ENCODE results near the gene SASH3.

GRCh38 chrX:129793604-129794191, 13.9 kb downstream of the SASH3 start:
- TF ChIP-seq KDM1A (IDR thresholded peaks at IDR 0.05; ENCODE audit: low read depth) (no peak), RCOR1 (IDR thresholded peaks at IDR 0.05; ENCODE audit: low read depth, low read length) (no peak), CHD4 (IDR thresholded peaks at IDR 0.05; ENCODE audit: borderline replicate concordance) (no peak), E2F6 (IDR thresholded peaks at IDR 0.05; ENCODE audit: borderline replicate concordance, low read depth) (no peak), FOXS1 (CRISPR knock-in tag; IDR thresholded peaks at IDR 0.05) (no peak), SREBF2 (IDR thresholded peaks at IDR 0.05) (no peak), POLR2AphosphoS2 (conservative IDR thresholded peaks at IDR 0.05; ENCODE audit: low read length) (no peak)
- TF ChIP-seq, protein P1, sequence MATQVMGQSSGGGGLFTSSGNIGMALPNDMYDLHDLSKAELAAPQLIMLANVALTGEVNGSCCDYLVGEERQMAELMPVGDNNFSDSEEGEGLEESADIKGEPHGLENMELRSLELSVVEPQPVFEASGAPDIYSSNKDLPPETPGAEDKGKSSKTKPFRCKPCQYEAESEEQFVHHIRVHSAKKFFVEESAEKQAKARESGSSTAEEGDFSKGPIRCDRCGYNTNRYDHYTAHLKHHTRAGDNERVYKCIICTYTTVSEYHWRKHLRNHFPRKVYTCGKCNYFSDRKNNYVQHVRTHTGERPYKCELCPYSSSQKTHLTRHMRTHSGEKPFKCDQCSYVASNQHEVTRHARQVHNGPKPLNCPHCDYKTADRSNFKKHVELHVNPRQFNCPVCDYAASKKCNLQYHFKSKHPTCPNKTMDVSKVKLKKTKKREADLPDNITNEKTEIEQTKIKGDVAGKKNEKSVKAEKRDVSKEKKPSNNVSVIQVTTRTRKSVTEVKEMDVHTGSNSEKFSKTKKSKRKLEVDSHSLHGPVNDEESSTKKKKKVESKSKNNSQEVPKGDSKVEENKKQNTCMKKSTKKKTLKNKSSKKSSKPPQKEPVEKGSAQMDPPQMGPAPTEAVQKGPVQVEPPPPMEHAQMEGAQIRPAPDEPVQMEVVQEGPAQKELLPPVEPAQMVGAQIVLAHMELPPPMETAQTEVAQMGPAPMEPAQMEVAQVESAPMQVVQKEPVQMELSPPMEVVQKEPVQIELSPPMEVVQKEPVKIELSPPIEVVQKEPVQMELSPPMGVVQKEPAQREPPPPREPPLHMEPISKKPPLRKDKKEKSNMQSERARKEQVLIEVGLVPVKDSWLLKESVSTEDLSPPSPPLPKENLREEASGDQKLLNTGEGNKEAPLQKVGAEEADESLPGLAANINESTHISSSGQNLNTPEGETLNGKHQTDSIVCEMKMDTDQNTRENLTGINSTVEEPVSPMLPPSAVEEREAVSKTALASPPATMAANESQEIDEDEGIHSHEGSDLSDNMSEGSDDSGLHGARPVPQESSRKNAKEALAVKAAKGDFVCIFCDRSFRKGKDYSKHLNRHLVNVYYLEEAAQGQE (IDR thresholded peaks at IDR 0.05), result no peak
- TF ChIP-seq, protein P2, sequence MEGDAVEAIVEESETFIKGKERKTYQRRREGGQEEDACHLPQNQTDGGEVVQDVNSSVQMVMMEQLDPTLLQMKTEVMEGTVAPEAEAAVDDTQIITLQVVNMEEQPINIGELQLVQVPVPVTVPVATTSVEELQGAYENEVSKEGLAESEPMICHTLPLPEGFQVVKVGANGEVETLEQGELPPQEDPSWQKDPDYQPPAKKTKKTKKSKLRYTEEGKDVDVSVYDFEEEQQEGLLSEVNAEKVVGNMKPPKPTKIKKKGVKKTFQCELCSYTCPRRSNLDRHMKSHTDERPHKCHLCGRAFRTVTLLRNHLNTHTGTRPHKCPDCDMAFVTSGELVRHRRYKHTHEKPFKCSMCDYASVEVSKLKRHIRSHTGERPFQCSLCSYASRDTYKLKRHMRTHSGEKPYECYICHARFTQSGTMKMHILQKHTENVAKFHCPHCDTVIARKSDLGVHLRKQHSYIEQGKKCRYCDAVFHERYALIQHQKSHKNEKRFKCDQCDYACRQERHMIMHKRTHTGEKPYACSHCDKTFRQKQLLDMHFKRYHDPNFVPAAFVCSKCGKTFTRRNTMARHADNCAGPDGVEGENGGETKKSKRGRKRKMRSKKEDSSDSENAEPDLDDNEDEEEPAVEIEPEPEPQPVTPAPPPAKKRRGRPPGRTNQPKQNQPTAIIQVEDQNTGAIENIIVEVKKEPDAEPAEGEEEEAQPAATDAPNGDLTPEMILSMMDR (IDR thresholded peaks at IDR 0.05), result no peak
- TF ChIP-seq, protein P3, sequence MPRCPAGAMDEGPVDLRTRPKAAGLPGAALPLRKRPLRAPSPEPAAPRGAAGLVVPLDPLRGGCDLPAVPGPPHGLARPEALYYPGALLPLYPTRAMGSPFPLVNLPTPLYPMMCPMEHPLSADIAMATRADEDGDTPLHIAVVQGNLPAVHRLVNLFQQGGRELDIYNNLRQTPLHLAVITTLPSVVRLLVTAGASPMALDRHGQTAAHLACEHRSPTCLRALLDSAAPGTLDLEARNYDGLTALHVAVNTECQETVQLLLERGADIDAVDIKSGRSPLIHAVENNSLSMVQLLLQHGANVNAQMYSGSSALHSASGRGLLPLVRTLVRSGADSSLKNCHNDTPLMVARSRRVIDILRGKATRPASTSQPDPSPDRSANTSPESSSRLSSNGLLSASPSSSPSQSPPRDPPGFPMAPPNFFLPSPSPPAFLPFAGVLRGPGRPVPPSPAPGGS (IDR thresholded peaks at IDR 0.05), result no peak
